Tibial nerve (tissue), 4 donors: Measurements from ENCODE around the gene CD74. TPM values are rescaled to one million over a fixed set of nuclear protein-coding genes. Genes with fewer than 3 reads are reported as not detected.
"Not testable (repeated sequence)": the region's sequence is repeated elsewhere in the genome, so short reads cannot be mapped to it uniquely, and the experiment has no call there.

ENCODE experiments used
- DNase-seq, 2 donors: peaks; one replicate each; pipeline ENCODE4 v3.0.0-alpha.2; 2019; ENCODE audit warnings: low spot score in 2 of 2
- H3K27ac ChIP-seq, 4 donors: fragments of 200-600 bp; sonication (generic) in 3 of 4; one replicate each; pipeline ENCODE4 v1.5.1; 2017 to 2019; ENCODE audit warnings: mild to moderate bottlenecking in 1 of 4
- H3K27me3 ChIP-seq, 2 donors: fragments of 200-600 bp; sonication (generic) in 1 of 2; one replicate each; pipeline versions ENCODE4 v1.5.1 to v1.6.0; 2017 to 2019
- H3K36me3 ChIP-seq, 3 donors: fragments of 200-600 bp; sonication (generic); one replicate each; pipeline ENCODE4 v1.5.1; 2018 to 2019
- H3K4me1 ChIP-seq, 4 donors: fragments of 200-600 bp; sonication (generic) in 3 of 4; one replicate each; pipeline ENCODE4 v1.5.1; 2017 to 2019
- H3K4me3 ChIP-seq, 4 donors: fragments of 200-600 bp; sonication (generic) in 3 of 4; one replicate each; pipeline ENCODE4 v1.5.1; 2017 to 2019; ENCODE audit warnings: mild to moderate bottlenecking in 1 of 4, moderate library complexity in 1 of 4
- H3K9me3 ChIP-seq, 4 donors: fragments of 200-600 bp; sonication (generic) in 3 of 4; one replicate each; pipeline ENCODE4 v1.5.1; 2017 to 2019
- CTCF ChIP-seq, 5 experiments: fragments of 200-600 bp in 3 of 5; fragments of 450-650 bp in 2 of 5; sonication (generic) in 3 of 5; IDR thresholded peaks; one replicate each; pipeline ENCODE4 v1.5.1; 2016 to 2019; ENCODE audit warnings: antibody characterized with exemption in 5 of 5, mild to moderate bottlenecking in 3 of 5, moderate library complexity in 2 of 5
- EP300 ChIP-seq, 2 donors: sonication (generic); formaldehyde crosslinking; IDR thresholded peaks; one replicate each; pipeline ENCODE4 v1.6.1; 2017; ENCODE audit warnings: antibody characterized with exemption in 2 of 2, mild to moderate bottlenecking in 1 of 2
- POLR2A ChIP-seq, 2 donors: fragments of 450-650 bp; IDR thresholded peaks; one replicate each; pipeline ENCODE4 v1.6.1; 2017; ENCODE audit warnings: antibody characterized with exemption in 2 of 2, mild to moderate bottlenecking in 2 of 2, moderate library complexity in 2 of 2
- WGBS, 2 donors: methylation state at CpG; one replicate each; pipeline ENCODE4 v1.1.5; 2018; 5-methylcytosine and 5-hydroxymethylcytosine counted together
- total RNA-seq, 4 donors: library from RNA; depleted of rRNA; stranded (reverse); fragments of >200 nt; gene quantifications; one replicate each; pipeline ENCODE4 v1.1.0, GENCODE V29; 2016

The CD74 gene
- total RNA-seq, 4 donors from 2014 or later: 309 to 1,049 (median 557) TPM

DNA sequence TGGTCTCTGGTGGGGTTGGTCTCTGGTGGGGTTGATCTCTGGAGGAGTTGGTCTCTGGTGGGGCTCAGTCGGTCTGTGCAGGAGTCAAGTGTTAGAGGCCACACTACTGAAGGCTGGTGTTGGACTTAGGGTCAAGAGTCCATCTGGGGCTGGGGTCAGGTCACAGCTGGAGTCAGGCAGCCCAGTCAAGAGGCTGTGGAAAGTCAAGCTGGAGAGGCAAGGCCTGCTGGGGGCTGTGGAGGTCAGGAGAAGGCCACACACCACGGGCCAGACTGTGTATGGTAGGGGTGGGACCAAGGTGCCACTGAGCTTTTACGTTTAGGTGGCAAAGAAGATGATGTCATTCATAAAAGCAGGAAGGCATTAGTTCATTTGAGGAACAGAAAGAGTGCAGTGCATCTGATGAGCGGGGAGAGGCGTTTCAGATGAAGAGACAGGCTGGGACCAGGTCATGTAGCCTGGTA, 16.7 kb upstream of the CD74 start:
- Histone ChIP-seq H3K36me3 (no peaks in the 10 kb centered on the region), H3K27ac (no peak overlapping the region), H3K4me3 (no peak overlapping the region), H3K27me3 (no peaks in the 10 kb centered on the region), H3K9me3 (no peaks in the 10 kb centered on the region), H3K4me1 (peaks cover 0 to 12% (median 8%) of the 10 kb centered on the region in 4 donors)
- 74 to 77% methylated on average over 5 of the region's 5 CpGs for WGBS, 2 donors
- DNase-seq: no peak
- no peak for TF ChIP-seq CTCF (IDR thresholded peaks at IDR 0.05)
- TF ChIP-seq EP300 (IDR thresholded peaks at IDR 0.05): no peak
- TF ChIP-seq POLR2A (IDR thresholded peaks at IDR 0.05): no peak

DNA sequence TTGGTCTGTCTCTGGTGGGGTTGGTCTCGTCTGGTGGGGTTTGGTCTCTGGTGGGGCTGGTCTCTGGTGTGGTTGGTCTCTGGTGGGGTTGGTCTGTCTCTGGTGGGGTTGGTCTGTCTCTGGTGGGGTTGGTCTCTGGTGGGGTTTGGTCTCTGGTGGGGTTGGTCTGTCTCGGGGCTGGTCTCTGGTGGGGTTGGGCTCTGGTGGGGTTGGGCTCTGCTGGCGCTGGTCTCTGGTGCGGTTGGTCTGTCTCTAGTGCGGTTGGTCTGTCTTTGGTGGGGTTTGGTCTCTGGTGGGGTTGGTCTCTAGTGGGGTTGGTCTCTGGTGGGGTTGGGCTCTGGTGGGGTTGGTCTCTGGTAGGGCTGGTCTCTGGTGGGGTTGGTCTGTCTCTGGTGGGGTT, 16.3 kb upstream of the CD74 start:
- DNase-seq: no peak
- Histone ChIP-seq H3K4me3 (no peak overlapping the region), H3K36me3 (no peaks in the 10 kb centered on the region), H3K4me1 (peaks cover 0 to 12% (median 8%) of the 10 kb centered on the region in 4 donors), H3K27ac (peak overlapping the region in 3 of 4 donors; percentile 21 to 76 (median 70)), H3K27me3 (no peaks in the 10 kb centered on the region), H3K9me3 (no peaks in the 10 kb centered on the region)
- TF ChIP-seq EP300 (IDR thresholded peaks at IDR 0.05): no peak
- no peak for TF ChIP-seq CTCF (IDR thresholded peaks at IDR 0.05)
- TF ChIP-seq POLR2A (IDR thresholded peaks at IDR 0.05): no peak
- WGBS, 2 donors: 87 to 89% methylated on average over 5 of the region's 5 CpGs

DNA sequence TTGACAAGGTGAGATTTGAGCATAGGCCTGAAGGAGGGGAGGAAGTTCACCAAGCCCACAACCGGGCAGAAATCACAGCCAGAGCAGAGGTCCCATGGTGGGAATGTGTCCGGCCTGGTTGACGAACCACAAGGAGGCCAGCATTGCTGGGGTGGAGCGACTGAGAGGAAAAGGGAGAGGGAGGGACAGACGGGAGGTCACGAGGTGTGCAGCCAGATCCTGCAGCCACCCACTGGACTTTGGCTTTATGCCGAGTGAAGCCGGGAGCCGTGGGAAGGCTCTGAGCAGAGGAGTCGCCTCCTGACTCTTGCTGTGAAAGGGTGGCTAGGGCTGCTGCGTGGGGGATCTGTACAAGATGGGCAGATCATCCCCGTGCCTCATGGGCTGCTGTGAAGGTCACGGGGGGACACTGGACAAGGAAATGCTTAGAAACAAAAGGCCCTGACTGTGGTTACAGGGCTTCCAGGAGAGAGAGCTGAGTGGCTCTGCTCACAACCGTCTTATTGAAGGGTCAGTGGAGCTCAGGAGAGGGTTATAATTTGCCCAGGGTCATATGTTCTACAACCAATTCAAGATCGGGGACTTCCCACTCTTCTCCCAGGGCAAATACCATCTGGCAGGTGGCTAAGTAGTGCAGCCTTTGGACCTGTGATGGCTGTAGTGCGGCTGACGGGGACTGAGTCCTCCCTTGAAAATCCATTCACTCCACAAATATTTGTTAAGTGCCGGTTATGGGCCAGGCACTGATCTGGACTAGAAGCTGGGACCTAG, 15.6 kb upstream of the CD74 start:
- H3K27me3 ChIP-seq: no peaks in the 10 kb centered on the region
- H3K36me3 ChIP-seq: no peaks in the 10 kb centered on the region
- no peaks in the 10 kb centered on the region for H3K9me3 ChIP-seq
- DNase-seq: peak in 1 of 2 donors; percentile 23
- 36 to 37% methylated on average over 17 to 18 of the region's 18 CpGs for WGBS, 2 donors
- peak in 1 of 2 donors; percentile 53 for TF ChIP-seq EP300 (IDR thresholded peaks at IDR 0.05)
- no peak for TF ChIP-seq POLR2A (IDR thresholded peaks at IDR 0.05)
- no peak for TF ChIP-seq CTCF (IDR thresholded peaks at IDR 0.05)
- peak overlapping the region; percentile 19 to 76 (median 46) for H3K27ac ChIP-seq
- H3K4me1 ChIP-seq: peaks cover 0 to 12% (median 8%) of the 10 kb centered on the region in 4 donors
- no peak overlapping the region for H3K4me3 ChIP-seq

DNA sequence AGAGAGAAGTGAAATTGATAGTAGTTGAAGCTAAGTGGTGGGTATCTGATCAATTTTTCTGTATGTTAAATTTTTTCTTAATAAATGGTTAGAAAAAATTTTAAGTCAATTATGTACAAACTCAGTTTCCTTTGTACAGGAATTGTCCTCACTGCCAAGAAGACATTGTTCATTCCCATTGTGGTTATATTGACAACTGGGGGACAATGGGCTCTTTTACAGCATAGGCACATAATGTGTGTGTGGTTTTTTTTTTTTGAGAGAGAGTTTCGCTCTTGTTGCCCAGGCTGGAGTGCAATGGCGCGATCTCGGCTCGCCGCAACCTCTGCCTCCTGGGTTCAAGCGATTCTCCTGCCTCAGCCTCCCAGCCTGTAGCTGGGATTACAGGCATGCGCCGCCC, 13.5 kb upstream of the CD74 start:
- H3K4me1 ChIP-seq: peaks cover 0 to 12% (median 8%) of the 10 kb centered on the region in 4 donors
- peak overlapping the region in 1 of 4 donors; percentile 60 for H3K27ac ChIP-seq
- not testable (repeated sequence) for H3K36me3 ChIP-seq, H3K27me3 ChIP-seq, DNase-seq, H3K9me3 ChIP-seq, H3K4me3 ChIP-seq
- 51 to 74% methylated on average over 9 of the region's 9 CpGs for WGBS, 2 donors

- Histone ChIP-seq H3K36me3 (no peaks in the 10 kb centered on the region), H3K9me3 (no peaks in the 10 kb centered on the region), H3K27me3 (no peaks in the 10 kb centered on the region), H3K4me3 (no peak overlapping the region), H3K4me1 (peaks cover 0 to 2% (median under 1%) of the 10 kb centered on the region in 4 donors), H3K27ac (no peak overlapping the region)
- TF ChIP-seq POLR2A (IDR thresholded peaks at IDR 0.05): no peak
- TF ChIP-seq CTCF (IDR thresholded peaks at IDR 0.05): no peak
- no peak for TF ChIP-seq EP300 (IDR thresholded peaks at IDR 0.05)
- 62 to 70% methylated on average over 3 of the region's 3 CpGs for WGBS, 2 donors
- DNase-seq: no peak
Measured at GRCh38 chr5:150422758-150423157, 10.0 kb upstream of the CD74 start.
